Fibroblast of upper back skin (primary cell): Measurements from ENCODE around the gene GBF1.
"Not testable (repeated sequence)": the region's sequence is repeated elsewhere in the genome, so short reads cannot be mapped to it uniquely, and the experiment has no call there.

Source experiments
- DNase-seq: peaks from one replicate; pipeline ENCODE4 v3.0.0-alpha.2; 2013

Gene GBF1

GRCh38 chr10:102275343-102275742 lies 30.0 kb downstream of the GBF1 start:
- DNase-seq: no peak

- no peak for DNase-seq
These were observed 33.8 kb downstream of the GBF1 start for GRCh38 chr10:102279104-102279503.

DNA sequence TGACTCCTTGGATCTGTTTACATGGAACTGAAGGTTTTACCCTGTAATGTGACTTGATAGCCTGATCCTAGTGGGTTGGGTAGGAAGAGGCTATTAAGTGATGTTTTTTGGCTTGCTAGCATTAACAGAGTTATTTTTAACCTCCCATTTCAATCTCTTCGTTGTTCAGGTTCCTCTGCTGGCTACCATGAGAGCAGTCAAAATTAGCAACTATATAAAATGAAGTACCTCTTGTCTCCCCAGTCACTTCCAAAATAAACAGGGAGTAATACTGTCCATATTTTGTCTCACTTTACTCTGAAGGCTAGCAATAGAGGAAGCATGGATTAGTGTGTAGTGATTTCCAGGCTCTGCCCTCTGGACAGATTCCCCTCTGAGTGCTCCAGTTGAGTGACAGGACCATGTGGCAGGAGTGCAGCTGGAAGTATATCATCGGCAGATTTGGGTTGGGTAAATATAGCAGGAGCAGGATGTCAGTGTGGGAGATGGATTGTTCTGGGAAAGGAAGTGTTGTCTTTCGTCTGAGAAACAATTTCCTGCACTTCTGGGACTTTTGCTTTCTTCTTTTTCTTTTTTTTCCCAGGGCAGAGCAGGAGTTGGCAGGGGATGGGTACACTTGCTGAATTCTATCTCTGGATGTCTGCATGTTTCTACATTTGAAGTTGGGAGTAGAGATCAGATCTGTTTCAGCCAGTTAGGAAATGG lies 35.2 kb downstream of the GBF1 start:
- peak; percentile 28 for DNase-seq

DNA sequence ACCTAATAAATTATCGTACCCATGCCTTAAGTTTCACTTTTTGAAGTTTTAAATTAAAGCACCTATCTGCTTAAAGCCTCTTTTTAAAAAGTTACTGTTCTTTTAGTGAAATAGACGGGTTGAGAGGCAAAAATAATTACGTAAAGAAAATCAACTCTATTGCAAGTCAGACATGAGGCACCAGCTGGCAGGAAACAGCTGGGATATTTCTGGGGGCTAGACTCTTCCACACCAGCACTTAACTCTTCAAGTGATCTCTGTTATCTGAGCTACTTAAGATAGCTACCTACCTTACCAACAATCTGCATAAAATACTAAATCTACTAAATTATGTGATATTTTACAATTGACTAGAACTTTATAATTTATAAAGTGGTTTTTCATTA lies 35.8 kb downstream of the GBF1 start:
- no peak for DNase-seq

DNA sequence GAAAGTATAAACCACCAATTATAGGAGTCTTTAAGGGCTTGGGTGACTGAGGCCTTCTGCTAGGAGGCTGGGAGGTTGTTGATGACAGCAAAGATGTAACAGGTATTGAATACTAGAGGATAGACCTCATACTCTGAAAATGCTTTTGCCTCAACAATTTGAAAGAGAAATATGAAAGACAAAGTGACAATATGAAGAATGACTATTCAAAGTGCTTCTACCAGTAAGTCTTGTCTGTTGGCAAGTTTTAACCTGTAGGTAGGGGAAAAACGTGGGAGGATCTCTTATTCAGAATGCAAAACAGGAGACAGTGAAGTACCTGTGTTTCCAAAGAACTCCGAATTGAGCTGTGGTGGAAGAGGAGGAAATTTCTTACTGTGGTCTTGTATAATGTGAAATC lies 38.2 kb downstream of the GBF1 start:
- no peak for DNase-seq

DNA sequence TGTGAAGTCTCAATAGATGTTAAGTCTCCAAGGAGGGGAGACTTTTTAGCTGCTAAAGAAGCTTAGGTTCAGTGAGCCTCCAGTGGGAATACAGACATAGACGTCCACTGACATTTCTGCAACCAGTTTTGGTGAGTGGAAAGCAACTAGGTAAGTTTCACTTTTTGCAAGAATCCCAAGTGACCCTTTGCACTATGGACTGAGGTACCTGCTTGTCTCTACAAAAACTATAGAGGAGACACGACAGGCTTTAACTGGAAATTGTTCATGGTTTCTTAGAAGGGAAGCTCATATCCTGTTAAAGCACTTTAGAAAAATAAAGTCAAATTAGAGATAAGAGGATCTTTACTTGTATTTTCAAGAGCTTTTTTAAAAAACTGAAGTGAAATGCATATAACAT lies 38.6 kb downstream of the GBF1 start:
- DNase-seq: no peak

DNA sequence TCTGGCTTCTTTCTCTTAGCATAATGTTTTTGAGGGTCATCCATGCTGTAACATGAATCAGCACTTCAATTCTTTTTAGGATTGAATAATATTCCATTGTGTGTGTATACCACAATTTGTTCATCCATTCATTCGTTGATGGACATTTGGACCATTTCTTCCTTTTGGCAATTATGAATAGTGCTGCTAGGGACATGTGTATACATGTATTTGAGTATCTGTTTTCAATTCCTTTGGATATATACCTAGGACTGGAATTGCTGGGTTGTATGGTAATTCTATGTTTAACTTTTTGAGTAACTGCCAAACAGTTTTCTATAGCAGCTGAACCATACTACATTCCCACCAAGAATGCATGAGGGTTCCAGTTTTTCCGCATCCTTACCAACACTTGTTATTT lies 39.2 kb downstream of the GBF1 start:
- DNase-seq: no peak

DNA sequence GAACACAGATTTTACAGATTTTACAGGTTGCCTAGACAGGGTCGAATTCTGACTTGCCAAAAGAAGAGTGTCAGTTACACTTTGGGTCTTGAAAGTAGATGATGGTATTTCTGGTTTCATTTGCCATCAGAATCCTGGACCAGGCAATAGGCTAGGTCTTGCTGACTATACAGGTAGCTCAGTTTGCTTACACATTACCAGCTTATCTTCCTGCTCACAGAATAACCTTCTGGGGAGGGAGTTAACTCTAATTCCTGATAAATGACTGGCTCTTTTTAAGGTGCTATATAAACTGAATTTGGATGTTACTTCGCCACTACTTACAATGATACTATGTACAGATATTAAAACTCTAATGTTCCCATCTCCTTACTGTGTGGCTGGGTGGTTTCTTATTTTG lies 39.8 kb downstream of the GBF1 start:
- no peak for DNase-seq

- peak; percentile 62 for DNase-seq
These were observed 40.9 kb downstream of the GBF1 start for GRCh38 chr10:102286216-102286615.

- DNase-seq: no peak
These were observed 42.2 kb downstream of the GBF1 start for GRCh38 chr10:102287538-102287937.

DNA sequence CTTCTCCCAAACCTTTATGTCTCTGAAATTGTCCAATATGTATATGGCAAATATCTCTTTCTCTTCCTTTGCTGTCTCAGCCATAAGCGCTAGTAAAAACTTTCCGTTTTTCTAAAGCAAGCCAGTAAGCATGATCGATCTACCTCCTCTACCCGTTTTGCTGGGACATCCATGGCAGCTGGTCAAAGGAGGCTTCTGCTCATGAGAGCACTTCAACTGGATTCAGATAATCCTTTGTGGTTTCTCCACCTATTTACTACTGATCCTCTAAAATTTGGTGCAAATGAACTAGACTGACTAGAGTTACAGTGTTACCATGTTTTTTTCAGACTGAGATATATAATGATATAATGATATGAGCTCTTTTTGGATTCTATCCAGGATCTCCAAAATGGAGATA lies 42.7 kb downstream of the GBF1 start:
- DNase-seq: no peak

- no peak for DNase-seq
These were observed 44.0 kb downstream of the GBF1 start for GRCh38 chr10:102289356-102289755.

DNA sequence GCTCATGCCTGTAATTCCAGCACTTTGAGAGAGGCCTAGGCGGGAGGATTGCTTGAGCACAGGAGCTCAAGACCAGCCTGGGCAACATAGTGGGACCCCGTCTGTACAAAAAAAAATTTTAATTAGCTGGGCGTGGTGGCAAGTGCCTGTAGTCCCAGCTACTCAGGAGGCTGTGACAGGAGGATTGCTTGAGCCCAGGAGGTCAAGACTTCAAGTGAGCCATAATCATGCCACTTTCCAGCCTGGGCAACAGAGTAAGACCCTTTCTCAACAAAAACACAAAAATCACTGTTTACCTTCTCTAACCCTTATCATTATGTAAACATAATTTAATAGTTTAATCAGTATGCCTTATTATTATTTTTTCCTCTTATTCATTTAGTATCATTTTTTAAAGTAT lies 44.5 kb downstream of the GBF1 start:
- no peak for DNase-seq

GRCh38 chr10:102291221-102291905 lies 46.0 kb downstream of the GBF1 start:
- DNase-seq: no peak

- DNase-seq: no peak
These were observed 51.8 kb downstream of the GBF1 start for GRCh38 chr10:102297101-102297500.

DNA sequence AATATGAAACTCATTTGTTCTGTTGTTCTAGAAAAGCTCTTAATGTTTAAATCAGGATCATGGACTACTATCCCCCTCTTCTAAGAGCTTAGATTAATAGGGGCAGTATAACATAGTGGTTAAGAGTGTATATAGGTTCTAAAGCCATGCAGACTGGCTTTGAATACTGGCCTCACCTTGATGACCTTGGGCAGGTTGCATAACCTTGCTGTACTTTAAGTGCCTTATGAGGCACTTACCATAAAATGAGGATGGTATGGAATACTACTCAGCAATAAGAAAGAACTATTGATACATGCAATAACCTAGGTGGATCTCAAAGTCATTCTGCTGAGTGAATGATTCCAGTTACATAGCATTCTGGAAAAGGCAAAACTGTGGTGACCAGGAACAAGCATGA lies 53.6 kb downstream of the GBF1 start:
- DNase-seq: no peak

GRCh38 chr10:102299873-102300272 lies 54.5 kb downstream of the GBF1 start:
- DNase-seq: peak; percentile 61

GRCh38 chr10:102300278-102300843 lies 55.0 kb downstream of the GBF1 start:
- DNase-seq: peak; percentile 65

DNA sequence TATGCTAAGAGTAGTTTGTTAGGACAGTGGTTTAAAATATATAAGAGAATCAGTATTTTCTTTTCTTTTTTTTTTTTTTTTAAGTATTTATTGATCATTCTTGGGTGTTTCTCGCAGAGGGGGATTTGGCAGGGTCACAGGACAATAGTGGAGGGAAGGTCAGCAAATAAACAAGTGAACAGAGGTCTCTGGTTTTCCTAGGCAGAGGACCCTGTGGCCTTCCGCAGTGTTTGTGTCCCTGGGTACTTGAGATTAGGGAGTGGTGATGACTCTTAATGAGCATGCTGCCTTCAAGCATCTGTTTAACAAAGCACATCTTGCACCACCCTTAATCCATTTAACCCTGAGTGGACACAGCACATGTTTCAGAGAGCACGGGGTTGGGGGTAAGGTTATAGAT lies 55.6 kb downstream of the GBF1 start:
- not testable (repeated sequence) for DNase-seq

- DNase-seq: not testable (repeated sequence)
These were observed 56.0 kb downstream of the GBF1 start for GRCh38 chr10:102301332-102301731.

DNA sequence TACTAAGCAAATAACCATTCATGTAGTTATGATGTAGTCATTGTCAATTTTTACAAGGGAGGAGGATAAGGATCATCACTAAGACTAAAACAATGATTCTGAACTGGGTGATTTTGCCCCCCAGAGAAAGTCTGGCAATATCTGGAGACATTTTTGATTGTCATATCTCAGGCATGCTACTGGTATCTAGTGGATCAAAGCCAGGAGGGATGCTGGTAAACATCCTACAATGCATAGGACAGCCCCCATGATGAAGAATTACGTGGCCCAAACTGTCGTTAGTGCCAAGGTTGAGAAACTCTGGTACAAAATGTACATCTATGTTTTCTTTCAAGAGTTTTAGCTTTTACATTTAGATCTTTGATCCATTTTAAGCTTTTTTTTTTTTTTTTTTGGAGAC lies 57.3 kb downstream of the GBF1 start:
- no peak for DNase-seq

- DNase-seq: no peak
These were observed 60.7 kb downstream of the GBF1 start for GRCh38 chr10:102306006-102306405.

GRCh38 chr10:102306710-102307109 lies 61.4 kb downstream of the GBF1 start:
- no peak for DNase-seq

- DNase-seq: not testable (repeated sequence)
These were observed 63.0 kb downstream of the GBF1 start for GRCh38 chr10:102308318-102308717.

- DNase-seq: no peak
These were observed 63.9 kb downstream of the GBF1 start for GRCh38 chr10:102309236-102309635.
